Caco-2 (cell line): ENCODE measurements around the gene MAP4K1. TPM values are rescaled to one million over a fixed set of nuclear protein-coding genes. Genes with fewer than 3 reads are reported as not detected.

Source experiments
- BruUV-seq: library from RNA; stranded (reverse); fragments of 400-500 nt; replicated peaks from 2 replicates; lab custom pipeline; 2021; lab: Mats Ljungman, UMichigan
- CTCF ChIA-PET: fragments of 300-600 bp; sonication (Branson Sonifier 250); formaldehyde crosslinking; loops from one replicate; lab custom pipeline; 2022; ENCODE audit warnings: antibody characterized with exemption; lab: Charles Lee
- POLR2A ChIA-PET: fragments of 300-600 bp; sonication (Branson Sonifier 250); formaldehyde crosslinking; loops from one replicate; lab custom pipeline; 2022; ENCODE audit warnings: antibody characterized with exemption; lab: Charles Lee
- DNase-seq, 2 experiments: peaks; one replicate each; pipeline versions ENCODE4 v3.0.0 to v3.0.0-alpha.2; 2020 to 2022
- H3K27me3 ChIP-seq: replicated peaks from 2 replicates; pipeline ENCODE4 v1.6.0; 2011; ENCODE audit warnings: low read length; ENCODE audit not compliant: control insufficient read depth, insufficient read depth
- H3K36me3 ChIP-seq: 2 replicates; pipeline ENCODE4 v1.5.1; 2011; ENCODE audit warnings: low read length; ENCODE audit not compliant: control insufficient read depth, insufficient read depth
- H3K4me1 ChIP-seq: fragments of 250-450 bp; sonication (Bioruptor Pico); 2 replicates; pipeline ENCODE4 v1.5.1; 2020; ENCODE audit warnings: mild to moderate bottlenecking
- H3K4me3 ChIP-seq: 2 replicates; pipeline ENCODE4 v1.5.1; 2011; ENCODE audit warnings: low read depth, mild to moderate bottlenecking, control low read depth, low read length
- H3K9me3 ChIP-seq: fragments of 250-450 bp; sonication (Bioruptor Pico); 2 replicates; pipeline ENCODE4 v1.5.1; 2020; ENCODE audit warnings: mild to moderate bottlenecking, moderate library complexity
- H3K27ac Mint-ChIP-seq: one replicate; pipeline ENCODE4 v1.8.0; 2022; ENCODE audit warnings: mixed read lengths; ENCODE audit not compliant: unreplicated experiment
- H3K27me3 Mint-ChIP-seq: one replicate; pipeline ENCODE4 v1.8.0; 2022; ENCODE audit warnings: mixed read lengths; ENCODE audit not compliant: insufficient read depth, unreplicated experiment
- H3K36me3 Mint-ChIP-seq: one replicate; pipeline ENCODE4 v1.8.0; 2022; ENCODE audit warnings: mild to moderate bottlenecking, mixed read lengths; ENCODE audit not compliant: insufficient read depth, unreplicated experiment
- H3K4me1 Mint-ChIP-seq: one replicate; pipeline ENCODE4 v1.8.0; 2022; ENCODE audit warnings: low read depth, mixed read lengths; ENCODE audit not compliant: unreplicated experiment
- H3K4me3 Mint-ChIP-seq: one replicate; pipeline ENCODE4 v1.8.0; 2022; ENCODE audit warnings: mild to moderate bottlenecking, moderate library complexity, mixed read lengths; ENCODE audit not compliant: unreplicated experiment
- H3K9me3 Mint-ChIP-seq: one replicate; pipeline ENCODE4 v1.8.0; 2022; ENCODE audit warnings: mixed read lengths; ENCODE audit not compliant: unreplicated experiment
- intact Hi-C: fragments of 100-400 bp; cut with micrococcal nuclease; formaldehyde crosslinking; loops from one replicate; pipeline ENCODE4 v1.10.0; 2022; ENCODE audit not compliant: unreplicated experiment
- total RNA-seq: library from RNA; stranded (reverse); gene quantifications from 2 replicates; pipeline ENCODE4 v1.2.3, GENCODE V29; 2022
- TF ChIP-seq, protein P1 (sequence below), 2 experiments: fragments of 200-600 bp in 1 of 2; IDR thresholded peaks; 1 replicate in 1 of 2; 2 replicates in 1 of 2; pipeline versions ENCODE4 v1.5.1 to v1.8.0; 2011 to 2022; ENCODE audit warnings: antibody characterized with exemption in 1 of 2, control low read depth in 1 of 2, inconsistent platforms in 1 of 2, low read depth in 1 of 2, low read length in 1 of 2, mild to moderate bottlenecking in 1 of 2, moderate library complexity in 1 of 2; ENCODE audit not compliant: insufficient read depth in 1 of 2, severe bottlenecking in 1 of 2, unreplicated experiment in 1 of 2

Gene MAP4K1
- total RNA-seq, 1 experiment from 2014 or later = 1.7 TPM

- no peak overlapping the region for H3K27ac Mint-ChIP-seq
- intact Hi-C loops = loop anchor here (2.0 kb wide), 1 partner anchor 22 kb away; the partner anchor contains the start of gene EIF3K
- no peaks in the 10 kb centered on the region for H3K27me3 ChIP-seq
- no peaks in the 10 kb centered on the region for H3K36me3 ChIP-seq
- no peaks in the 10 kb centered on the region for H3K9me3 ChIP-seq
- ChIA-PET POLR2A (no interaction called here), CTCF (interaction anchor here (0.9 to 2.1 kb wide), 2 partner anchors 38 to 194 kb away, joined by 5 to 6 read pairs; partner anchors contain the start of gene FAM98C)
- peak overlapping the region; percentile 85 for H3K4me3 Mint-ChIP-seq
- no peaks in the 10 kb centered on the region for H3K9me3 Mint-ChIP-seq
- no TSS peak for BruUV-seq
- TF ChIP-seq, protein P1, sequence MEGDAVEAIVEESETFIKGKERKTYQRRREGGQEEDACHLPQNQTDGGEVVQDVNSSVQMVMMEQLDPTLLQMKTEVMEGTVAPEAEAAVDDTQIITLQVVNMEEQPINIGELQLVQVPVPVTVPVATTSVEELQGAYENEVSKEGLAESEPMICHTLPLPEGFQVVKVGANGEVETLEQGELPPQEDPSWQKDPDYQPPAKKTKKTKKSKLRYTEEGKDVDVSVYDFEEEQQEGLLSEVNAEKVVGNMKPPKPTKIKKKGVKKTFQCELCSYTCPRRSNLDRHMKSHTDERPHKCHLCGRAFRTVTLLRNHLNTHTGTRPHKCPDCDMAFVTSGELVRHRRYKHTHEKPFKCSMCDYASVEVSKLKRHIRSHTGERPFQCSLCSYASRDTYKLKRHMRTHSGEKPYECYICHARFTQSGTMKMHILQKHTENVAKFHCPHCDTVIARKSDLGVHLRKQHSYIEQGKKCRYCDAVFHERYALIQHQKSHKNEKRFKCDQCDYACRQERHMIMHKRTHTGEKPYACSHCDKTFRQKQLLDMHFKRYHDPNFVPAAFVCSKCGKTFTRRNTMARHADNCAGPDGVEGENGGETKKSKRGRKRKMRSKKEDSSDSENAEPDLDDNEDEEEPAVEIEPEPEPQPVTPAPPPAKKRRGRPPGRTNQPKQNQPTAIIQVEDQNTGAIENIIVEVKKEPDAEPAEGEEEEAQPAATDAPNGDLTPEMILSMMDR (IDR thresholded peaks at IDR 0.05; ENCODE audit: insufficient read depth in 1 of 2, low read depth in 1 of 2, low read length in 1 of 2, severe bottlenecking in 1 of 2, unreplicated experiment in 1 of 2) = no peak
- peaks cover 5% of the 10 kb centered on the region for H3K36me3 Mint-ChIP-seq
- no peaks in the 10 kb centered on the region for H3K4me1 ChIP-seq
- H3K4me1 Mint-ChIP-seq = peaks cover 7% of the 10 kb centered on the region
- H3K27me3 Mint-ChIP-seq = no peaks in the 10 kb centered on the region
- DNase-seq = no peak
- no peak overlapping the region for H3K4me3 ChIP-seq
These were observed 20.7 kb downstream of the MAP4K1 start for GRCh38 chr19:38597075-38597474.

- ChIA-PET POLR2A (interaction anchor here (1.6 kb wide), 1 partner anchor 22 kb away, joined by 6 read pairs; the partner anchor contains the start of gene EIF3K), CTCF (interaction anchor here (0.8 to 2.1 kb wide), 3 partner anchors 38 to 193 kb away, joined by 4 to 6 read pairs (median 5); partner anchors contain the start of gene FAM98C)
- peak overlapping the region; percentile 39 for H3K4me3 ChIP-seq
- TF ChIP-seq, protein P1 (IDR thresholded peaks at IDR 0.05; ENCODE audit: insufficient read depth in 1 of 2, low read depth in 1 of 2, low read length in 1 of 2, severe bottlenecking in 1 of 2, unreplicated experiment in 1 of 2) = peak in 1 of 2 experiments; percentile 4
- H3K4me1 ChIP-seq = no peaks in the 10 kb centered on the region
- H3K9me3 ChIP-seq = no peaks in the 10 kb centered on the region
- intact Hi-C loops = loop anchor here (2.0 kb wide), 1 partner anchor 22 kb away; the partner anchor contains the start of gene EIF3K
- Mint-ChIP-seq H3K4me3 (peak overlapping the region; percentile 85), H3K27me3 (no peaks in the 10 kb centered on the region), H3K9me3 (no peaks in the 10 kb centered on the region), H3K4me1 (peaks cover 7% of the 10 kb centered on the region), H3K36me3 (peaks cover 5% of the 10 kb centered on the region), H3K27ac (peak overlapping the region; percentile 69)
- no peaks in the 10 kb centered on the region for H3K27me3 ChIP-seq
- H3K36me3 ChIP-seq = no peaks in the 10 kb centered on the region
- BruUV-seq = no TSS peak
- peak; percentile 87 for DNase-seq
These were observed 21.4 kb downstream of the MAP4K1 start for GRCh38 chr19:38596057-38596981.

GRCh38 chr19:38592940-38593339 lies 24.8 kb downstream of the MAP4K1 start:
- Histone ChIP-seq H3K27me3 (no peaks in the 10 kb centered on the region), H3K9me3 (no peaks in the 10 kb centered on the region), H3K36me3 (no peaks in the 10 kb centered on the region), H3K4me1 (no peaks in the 10 kb centered on the region), H3K4me3 (no peak overlapping the region)
- Mint-ChIP-seq H3K4me3 (no peak overlapping the region), H3K4me1 (peaks cover 7% of the 10 kb centered on the region), H3K27ac (no peak overlapping the region), H3K27me3 (no peaks in the 10 kb centered on the region), H3K36me3 (peaks cover 5% of the 10 kb centered on the region), H3K9me3 (no peaks in the 10 kb centered on the region)
- BruUV-seq = no TSS peak
- peak in 1 of 2 experiments; percentile 34 for DNase-seq
- POLR2A ChIA-PET = no interaction called here
- TF ChIP-seq, protein P1 (IDR thresholded peaks at IDR 0.05; ENCODE audit: insufficient read depth in 1 of 2, low read depth in 1 of 2, low read length in 1 of 2, severe bottlenecking in 1 of 2, unreplicated experiment in 1 of 2) = peak; percentile 7 to 32
- intact Hi-C loops = no loop called here
- CTCF ChIA-PET = no interaction called here
